ENCODE results near the gene FUBP1.
"Not testable (repeated sequence)": the region's sequence is repeated elsewhere in the genome, so short reads cannot be mapped to it uniquely, and the experiment has no call there.

FUBP1 gene

DNA sequence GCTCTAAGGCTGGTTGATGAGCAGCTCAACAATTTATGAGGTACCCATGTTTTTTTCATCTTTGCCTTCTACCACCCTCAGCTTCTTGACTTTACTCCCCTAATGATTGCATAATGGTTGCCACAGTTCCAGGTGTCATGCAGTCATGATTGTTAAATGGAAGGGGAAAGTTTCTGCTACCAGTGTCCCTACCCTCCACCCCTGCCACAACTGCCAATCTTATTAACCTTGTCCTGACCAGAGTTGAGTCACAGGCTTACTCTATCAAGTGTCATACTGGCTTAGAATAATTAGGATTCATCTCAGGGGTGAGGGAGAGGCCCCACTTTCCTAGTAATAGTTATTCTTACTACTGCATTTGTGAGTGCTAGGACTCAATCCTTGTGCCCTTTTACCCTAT is 7.9 kb upstream of the FUBP1 start:
- DNase-seq = no peak

DNA sequence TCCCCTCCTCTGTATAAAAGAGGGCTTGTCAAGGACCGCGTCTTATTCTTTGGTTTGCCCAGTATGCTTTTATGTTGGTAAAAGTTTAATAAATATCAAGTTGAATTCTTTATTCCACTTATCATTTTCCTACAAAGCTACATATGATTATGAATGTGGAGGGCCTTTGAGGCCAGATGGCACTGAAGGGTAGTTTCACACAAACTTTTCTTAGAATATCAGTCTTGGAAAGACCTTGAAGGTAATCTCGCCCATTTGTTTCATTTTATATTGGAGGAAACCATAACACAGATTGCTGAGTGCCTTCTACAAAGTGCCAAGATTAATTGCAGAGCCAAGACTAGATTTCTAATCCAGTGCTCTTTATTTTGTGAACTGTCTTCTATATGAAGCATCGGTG is 5.8 kb upstream of the FUBP1 start:
- DNase-seq = no peak

DNA sequence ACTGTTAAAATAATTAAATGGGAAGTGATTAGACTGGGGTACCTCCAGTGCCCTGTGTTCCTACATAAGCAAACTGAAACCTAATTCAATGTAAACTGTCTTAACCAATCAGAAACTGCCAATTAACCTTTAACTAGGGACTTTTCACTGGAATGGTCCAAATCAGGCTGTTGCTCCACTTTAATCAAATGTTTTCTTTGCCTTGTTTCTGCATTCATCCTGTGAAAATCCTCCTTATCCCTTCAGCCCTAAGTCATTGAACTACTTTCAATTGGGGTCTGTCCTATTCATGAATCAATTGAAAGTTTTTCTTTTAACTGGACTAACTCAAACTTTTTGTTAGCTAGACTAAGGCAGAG is 5.1 kb upstream of the FUBP1 start:
- DNase-seq = no peak

DNA sequence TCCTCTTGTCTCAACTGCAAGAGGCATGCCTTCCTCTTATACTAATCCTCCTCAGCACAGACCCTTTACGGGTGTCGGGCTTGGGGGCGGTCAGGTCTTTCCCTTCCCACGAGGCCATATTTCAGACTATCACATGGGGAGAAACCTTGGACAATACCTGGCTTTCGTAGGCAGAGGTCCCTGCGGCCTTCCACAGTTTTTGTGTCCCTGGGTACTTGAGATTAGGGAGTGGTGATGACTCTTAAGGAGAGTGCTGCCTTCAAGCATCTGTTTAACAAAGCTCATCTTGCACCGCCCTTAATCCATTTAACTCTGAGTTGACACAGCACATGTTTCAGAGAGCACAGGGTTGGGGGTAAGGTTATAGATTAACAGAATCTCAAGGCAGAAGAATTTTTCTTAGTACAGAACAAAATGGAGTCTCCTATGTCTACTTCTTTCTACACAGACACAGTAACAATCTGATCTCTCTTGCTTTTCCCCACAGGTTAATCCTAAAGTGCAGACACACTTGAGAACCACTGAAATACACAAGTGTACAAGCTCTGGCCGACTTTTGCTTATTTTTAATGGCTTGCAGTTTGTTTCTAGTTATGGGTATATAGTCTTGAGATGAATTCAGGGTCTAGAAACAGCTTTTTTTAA is 4.6 kb upstream of the FUBP1 start:
- not testable (repeated sequence) for DNase-seq

DNA sequence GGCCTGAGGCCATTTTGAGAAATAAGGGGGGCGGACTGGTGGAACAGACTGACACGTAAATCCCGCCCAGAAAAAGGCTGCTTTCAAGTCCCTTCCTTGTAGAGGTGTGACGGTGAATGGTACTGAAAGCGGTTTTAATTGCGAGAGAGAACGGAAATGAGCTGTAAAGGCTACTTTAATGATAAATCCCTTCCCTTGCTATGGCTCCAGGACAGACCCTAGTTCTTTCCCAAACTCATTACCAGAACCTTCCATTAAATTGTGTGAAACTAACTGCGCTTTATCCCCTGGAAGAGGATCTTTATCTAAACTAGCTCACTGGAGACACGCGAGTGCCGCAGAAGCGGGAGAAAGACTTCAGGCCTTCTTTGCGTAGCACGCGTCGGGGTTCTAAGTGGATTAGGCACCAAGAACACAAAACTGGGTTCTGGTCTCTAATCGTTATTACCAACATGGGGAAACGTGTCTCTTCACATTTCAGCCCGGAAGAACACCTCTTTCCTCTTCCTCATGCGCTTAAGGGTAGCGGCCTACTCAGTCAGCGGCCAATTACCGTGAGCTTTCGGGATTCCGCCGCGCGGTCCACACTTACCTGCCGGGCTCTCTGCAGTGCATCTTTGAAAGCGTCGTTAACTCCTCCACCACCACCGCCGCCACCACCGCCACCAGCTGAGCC is 441 bp downstream of the FUBP1 start:
- DNase-seq = peak; percentile 94 to 95

DNA sequence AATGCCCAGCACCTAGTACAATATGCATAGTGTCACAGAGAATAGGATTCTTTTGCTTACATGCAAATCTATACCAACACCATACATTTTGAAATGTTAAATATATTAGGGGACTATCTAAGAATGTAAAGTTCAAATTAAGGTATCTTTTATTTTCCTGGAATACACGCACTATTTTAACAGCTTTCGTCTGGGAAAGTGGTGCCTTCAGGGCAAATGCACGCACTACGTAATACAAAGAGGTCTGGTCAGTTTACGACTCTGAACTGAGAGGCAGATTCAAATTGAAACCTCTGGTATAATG is 931 bp downstream of the FUBP1 start:
- no peak for DNase-seq

DNA sequence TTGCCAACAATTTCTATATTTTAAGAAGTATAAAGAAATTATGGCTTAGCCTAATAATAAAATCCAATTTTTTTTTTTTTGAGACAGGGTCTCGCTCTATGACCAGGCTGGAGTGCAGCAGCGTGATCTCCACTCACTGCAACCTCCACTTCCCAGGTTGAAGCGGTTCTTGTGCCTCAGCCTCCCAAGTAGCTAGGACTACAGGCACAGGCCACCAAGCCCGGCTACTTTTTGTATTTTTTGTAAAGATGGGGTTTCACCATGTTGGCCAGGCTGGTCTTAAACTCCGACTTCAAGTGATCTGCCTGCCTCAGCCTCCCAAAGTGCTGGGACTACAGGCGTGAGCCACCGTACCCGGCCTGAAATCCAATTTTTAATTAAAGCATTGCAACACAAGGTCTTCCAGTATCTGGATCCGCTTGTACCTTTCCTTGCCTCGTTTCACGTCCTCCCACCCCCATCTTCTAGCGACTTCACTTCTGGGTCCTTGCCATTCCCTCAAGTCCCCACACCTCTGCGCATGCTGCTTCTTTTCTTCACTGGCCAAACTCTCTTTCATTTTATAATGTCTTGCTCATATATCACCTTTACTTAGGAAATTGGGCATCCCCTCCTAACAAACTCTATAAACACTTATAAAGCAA is 2.3 kb downstream of the FUBP1 start:
- DNase-seq = peak in 1 of 2 experiments; percentile 17

DNA sequence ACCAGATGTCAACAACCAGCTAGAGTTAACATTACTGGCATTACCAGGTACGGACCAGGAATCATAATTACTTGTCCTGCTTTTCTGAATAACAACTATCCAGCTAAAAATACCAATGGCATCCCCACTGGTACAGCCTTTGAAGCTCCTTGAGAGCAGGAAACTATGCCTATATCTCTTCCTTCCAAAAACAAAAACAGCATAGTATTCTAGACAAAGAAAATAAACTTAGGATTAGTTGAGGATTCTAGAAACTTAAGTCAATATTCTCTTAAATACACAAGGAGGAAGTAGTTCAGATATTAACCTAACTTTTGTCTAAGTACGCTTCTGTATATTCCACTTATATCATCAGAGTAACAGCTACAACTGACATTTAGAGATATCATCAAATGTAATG is 3.0 kb downstream of the FUBP1 start:
- no peak for DNase-seq

DNA sequence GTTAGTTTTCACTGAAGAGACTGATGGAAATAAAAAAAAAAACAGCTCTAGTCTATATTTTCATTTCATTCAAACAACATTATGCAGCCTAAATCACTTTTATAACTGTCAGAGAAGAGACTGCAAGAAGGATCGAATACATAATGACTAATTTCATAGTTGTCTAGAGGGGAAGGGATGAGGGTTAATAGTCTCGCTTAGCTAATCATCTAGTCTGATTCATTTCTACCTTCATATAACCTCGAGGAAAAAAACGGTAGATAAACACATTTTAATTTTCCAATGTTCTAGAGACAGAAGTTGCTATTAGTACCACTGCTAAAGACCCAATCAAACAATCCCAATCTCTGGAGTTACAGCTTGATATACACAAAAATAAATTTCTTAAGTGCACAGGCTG is 3.5 kb downstream of the FUBP1 start:
- no peak for DNase-seq

DNA sequence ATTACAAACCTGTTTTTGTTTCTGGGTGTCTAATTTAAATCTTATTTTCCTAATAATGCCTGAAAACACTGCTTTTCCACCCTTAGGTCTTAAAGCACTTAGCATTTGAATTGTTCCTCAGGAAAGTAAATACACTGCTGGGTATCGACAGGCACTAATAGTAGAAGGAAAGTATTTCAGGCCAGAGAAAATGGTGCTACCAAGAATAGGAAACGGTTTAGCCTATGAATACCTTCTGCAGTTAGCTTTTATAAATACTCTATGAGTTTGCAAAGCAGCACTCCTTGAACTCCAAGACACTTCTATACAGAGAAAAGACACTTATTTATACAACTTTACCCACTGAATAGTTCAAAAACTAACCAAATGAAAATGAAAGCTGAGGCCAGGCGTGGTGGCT is 6.8 kb downstream of the FUBP1 start:
- no peak for DNase-seq

DNA sequence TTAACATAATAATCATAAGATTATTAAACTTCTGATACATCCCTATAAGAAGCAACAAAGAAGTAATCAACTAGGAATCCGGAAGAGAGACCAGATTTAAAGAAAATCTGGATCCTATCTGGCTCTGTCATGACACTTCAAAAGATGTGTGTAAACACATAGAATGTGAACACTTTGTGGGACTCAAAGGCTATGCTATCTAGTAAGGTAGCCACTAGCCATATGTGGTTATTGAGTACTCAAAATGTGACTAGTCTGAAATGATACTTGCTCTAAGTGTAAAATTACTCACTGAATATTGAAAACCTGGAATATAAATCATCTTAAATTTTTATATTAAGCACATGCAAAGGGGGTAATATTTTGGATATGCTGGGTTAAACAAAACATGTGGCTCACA is 8.7 kb downstream of the FUBP1 start:
- no peak for DNase-seq

DNA sequence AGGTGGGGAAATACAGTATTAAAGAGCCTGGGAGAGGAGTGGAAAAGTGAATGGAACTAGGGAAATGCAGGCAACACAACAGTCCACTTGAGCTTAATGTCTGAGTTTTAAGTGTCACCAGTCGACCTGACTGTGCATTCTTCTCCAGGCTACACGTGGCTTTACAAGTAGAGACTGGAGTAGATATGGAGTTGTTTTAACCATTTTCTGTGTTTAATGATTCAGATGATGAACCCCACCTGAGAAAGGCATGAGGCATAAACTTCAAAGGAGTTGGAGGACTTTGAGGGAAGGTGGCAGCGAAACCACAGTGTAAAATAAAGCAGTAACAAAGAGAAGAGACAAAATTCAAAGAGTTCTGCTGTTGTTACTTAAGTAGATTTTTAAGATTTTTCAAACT is 12.6 kb downstream of the FUBP1 start:
- DNase-seq = no peak

DNA sequence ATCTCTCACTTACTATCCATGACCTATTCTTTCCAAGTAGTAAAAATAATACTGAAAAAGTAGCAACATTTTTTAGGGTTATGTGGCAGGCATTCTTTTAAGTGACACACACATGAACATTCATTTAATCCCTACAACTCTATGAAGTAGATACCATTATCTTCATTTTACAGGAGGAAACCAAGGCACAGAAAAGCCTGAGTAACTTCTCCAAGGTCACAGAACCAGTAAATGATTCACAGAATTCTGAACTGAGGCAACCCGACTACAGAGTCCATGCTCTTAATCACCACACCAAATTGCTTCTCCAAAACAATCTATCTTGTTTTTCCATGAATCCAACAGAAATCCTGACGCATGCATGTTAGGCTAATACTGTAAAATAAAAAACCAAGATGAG is 17.5 kb downstream of the FUBP1 start:
- no peak for DNase-seq

DNA sequence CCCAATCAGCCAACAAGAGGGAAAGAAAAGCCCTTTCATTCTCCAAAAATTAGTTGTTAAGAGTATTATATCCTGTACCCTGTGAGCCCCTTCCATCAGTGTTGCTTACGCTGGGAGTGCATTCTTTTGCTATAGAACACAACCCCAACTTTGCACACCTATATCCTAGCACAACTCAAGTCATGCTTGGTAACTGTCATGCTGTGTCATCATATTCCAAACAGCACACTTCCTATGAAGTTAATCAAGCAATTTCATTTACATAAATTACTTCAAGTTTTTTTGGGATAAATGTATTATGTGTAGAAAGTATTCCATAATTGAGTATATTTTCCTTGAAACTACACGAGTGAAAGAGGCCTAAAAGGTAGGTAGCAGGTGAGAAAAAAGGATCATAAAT is 20.0 kb downstream of the FUBP1 start:
- DNase-seq = no peak

DNA sequence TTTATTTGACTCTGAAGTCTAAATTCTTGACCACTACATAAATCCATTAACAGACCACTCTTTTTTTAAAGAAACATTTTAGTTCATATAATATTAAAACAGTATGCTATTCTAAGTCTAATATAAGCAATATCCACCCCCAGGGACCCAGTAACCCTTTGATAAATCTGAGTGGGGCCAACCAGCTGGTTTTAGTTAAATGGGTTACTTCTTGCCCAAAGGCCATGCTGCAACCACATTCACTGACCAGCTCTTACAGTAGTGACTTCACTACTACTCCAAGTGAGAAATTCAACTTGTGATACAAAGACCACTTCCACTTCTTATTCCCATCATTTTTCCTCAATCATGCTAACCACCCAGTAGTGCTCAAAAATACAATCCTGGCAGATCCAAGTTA is 20.5 kb downstream of the FUBP1 start:
- no peak for DNase-seq

DNA sequence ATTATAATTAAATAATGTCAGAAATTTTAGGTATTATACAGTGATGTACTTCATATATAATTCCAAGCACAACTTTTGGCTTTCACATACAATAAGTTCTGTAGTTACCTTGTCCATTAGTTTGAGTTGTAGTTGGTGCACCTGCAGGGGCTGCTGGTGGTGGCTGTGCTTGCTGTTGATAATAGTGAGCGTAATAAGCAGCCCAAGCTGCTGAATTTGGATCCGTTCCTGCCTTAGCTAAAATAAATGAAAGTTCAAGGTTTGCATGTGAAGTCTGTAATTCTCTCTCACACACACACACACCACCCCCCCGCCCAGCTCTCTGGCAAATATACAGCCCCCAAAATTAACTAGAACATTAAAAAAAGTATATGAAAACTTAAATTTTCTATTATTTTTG is 22.4 kb downstream of the FUBP1 start:
- no peak for DNase-seq

DNA sequence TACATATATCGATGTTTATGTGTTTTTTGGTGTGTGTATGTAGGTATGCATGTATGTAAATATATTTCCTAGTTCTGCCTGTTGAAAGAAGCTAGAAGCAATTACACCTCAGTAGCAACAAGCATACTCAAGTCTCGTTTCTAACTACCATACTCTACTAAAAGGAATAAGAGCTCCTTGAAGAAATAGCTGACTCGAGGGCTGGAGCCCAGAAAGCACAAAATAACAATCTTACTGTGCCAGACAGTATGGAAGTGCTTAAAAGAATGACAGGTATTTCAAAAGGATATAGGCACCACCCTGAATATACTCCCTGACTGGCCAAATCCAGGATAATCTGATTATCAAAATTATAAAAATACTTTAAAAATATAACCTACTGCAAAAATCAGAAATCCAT is 23.2 kb downstream of the FUBP1 start:
- DNase-seq = no peak

DNA sequence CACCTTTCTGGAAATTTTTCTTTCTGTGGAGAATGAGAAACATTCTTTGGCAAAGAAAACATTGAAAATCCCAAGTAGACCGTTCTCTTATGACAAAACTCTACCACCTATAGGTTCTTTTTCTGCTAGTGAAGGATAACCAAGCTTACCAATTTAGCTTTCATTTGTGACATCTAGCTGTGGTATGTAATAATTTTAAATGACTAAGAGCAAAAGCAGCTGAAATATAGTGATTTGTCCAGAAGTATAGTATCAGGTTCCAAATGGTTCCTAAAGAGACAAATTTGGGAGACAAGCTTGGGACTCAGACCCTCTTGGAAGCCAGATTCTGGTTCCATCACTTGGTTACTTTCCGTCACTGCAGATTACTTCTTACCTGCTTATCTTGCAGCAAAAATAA is 24.4 kb downstream of the FUBP1 start:
- DNase-seq = no peak

DNA sequence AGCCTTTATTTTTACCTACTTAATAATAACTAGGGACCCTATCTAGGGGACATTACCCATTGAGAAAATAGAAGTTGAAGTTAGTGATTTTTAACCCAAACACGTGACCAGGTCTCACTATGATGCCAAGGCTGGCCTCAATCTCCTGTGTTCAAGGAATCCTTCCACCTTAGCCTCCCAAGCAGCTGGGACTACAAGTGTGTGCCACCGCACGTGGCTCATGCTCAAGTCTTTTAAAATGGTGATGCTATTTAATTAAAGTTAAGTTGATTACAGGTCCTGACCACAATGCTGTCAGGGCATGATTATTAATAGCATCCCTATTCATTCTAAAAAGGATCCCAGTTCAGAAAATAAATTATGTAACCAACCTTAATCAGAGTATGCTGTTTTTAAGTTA is 25.0 kb downstream of the FUBP1 start:
- no peak for DNase-seq

DNA sequence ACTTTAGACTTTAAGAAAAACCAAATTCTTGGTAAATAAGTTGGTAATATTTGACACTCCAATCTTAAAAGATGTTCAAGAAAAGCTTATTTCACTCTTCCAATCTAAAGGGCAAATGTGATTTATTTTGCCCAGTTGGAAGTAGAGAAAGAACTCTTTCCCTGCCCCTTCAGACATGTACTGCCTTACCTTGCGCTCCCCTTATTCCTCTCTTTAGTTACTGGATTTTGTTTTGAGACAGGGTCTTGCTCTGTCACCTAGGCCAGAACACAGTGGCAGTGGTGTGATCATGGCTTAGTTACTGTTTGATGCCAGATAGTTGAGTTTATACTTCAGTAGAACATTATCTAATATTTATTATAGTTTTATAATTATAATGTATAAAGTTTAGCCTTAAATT is 27.5 kb downstream of the FUBP1 start:
- no peak for DNase-seq

DNA sequence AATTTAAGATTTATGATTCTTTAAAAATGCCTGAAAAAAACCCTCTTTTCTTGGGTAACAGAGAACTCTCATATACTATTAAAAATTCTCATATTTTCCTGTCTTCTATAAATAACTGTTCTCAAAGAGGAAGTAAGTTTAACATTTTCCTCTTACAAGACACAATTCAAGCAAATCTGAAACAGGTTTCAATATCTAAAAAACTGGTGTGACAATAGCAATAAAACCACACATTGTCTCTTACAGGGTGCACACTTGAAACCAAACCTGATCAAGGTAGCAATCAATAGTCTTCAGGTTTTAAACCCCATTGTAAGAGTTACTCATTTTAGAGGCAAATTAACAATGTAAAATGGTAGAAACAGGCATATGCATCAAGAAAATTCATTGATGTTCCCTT is 28.0 kb downstream of the FUBP1 start:
- DNase-seq = no peak

DNA sequence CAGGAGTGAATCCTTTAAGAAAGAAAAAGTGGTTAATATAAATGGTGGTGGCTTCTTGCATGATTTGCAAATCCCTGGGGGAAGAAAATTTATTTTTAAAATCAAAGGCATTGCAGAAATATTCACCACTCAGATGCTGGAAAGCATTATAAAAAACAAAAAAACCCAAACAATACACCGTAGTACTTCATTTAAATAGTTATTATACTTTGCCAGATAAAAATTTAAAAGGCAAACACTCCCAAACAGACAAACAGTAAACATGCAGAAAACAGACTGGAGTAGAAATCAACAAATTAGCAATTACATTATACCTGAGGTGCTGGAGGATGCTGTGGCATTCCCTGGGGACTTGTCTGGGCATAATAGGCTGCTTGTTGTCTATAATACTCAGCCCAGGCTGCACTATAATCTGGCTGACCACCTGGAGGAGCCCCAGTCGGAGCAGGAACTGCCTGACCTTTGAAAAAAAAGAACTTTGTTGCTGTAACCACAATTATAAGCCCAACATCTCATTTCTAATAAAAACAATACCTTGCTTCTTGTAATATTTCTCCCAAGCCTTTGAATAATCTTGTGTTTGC is 29.9 kb downstream of the FUBP1 start:
- peak; percentile 86 to 93 for DNase-seq

DNA sequence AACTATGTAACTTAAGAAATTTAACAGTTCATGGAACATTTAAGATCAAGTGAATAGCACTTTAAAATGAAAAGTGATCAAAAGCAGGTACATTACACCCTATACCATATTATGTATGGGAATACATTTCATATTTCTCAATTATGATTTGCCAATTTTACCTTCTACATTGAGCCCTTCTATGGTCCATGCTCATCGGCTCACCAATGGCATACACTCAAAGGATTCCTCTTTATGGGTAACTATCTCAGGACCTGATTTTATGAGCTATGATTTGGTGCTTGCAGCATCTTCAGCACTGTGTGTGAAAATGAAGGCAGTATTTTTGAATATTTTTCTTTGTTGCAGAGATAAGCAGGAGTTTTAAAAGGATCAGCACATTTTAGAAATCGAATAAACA is 33.5 kb downstream of the FUBP1 start:
- no peak for DNase-seq

DNA sequence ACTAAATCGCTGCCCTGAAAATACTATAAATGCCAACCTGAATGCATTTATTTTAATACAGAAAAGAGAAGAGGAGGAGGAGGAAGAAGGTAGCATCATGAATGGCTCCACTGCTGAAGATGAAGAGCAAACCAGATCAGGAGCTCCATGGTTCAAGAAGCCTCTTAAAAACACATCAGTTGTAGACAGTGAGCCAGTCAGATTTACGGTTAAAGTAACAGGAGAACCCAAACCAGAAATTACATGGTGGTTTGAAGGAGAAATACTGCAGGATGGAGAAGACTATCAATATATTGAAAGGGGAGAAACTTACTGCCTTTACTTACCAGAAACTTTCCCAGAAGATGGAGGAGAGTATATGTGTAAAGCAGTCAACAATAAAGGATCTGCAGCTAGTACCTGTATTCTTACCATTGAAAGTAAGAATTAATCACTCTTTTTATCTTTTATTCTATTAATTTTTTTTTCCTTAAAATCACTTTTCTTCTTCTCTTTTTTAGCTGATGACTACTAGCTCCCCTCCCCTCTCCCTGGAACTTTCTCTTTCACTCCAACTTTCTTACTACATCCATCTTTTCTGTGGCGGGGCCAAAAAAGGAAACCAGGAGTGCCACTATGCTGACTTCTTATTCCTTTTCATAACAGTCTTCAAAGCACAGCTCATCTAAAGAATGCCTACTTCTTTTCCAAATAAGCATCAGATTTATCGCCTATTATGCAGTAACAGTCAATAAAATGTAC is 36.3 kb downstream of the FUBP1 start:
- no peak for DNase-seq
